Activated CD4-positive, CD25-positive, alpha-beta regulatory T cell treated with anti-CD3 and anti-CD28 coated beads, Interleukin-2, amount 50 U/mL, for 24 hours (primary cell): Measurements from ENCODE around the gene ZNF638.

Experiments
- ATAC-seq, 2 donors: fragments of 150-1000 bp; cut with Tn5 transposase; one replicate each; pipeline ENCODE4 v1.10.0; 2021; ENCODE audit warnings: mild to moderate bottlenecking in 1 of 2, moderate library complexity in 1 of 2

ZNF638 gene

GRCh38 chr2:71333619-71334018, 2.0 kb downstream of the ZNF638 start:
- ATAC-seq = no peak

DNA sequence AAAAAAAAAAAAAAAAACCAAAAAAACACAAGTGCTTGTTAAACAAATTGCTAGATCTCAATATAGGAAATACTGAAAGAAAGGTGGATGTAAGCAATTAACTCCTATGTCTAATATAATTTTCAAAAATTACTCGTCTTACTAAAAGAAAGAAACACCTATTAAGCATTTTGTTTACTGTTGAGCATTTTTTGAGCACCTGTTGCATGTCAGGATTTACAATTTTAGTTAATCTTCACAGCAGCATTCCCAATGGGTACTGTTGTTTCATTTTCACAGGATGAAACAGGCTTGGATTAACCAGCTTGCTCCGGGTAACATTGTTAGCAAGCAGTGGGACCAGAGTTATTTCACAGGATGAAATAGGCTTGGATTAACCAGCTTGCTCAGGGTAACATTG, 4.8 kb downstream of the ZNF638 start:
- ATAC-seq = no peak

GRCh38 chr2:71336802-71337201, 5.2 kb downstream of the ZNF638 start:
- no peak for ATAC-seq

GRCh38 chr2:71337776-71338175, 6.2 kb downstream of the ZNF638 start:
- ATAC-seq = no peak

DNA sequence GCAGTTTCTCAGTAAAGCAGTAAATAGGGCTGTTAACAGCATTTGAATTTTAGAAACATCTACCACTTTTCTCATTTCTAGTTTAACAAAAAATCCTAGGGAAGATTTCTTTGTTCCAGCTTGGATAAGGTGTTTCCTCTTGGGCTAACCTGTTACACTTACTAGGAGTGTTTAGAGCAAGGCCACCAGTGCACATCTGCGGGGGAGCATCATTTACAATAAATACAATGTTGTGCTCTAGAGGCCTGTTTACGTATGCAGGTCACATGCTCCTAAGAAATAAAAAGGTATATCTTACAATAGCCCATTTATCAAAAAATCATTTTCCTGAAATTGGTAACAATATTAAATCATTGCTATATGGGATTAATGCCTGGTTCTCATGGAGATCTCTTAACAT, 8.1 kb downstream of the ZNF638 start:
- no peak for ATAC-seq

- ATAC-seq = no peak
Observed at GRCh38 chr2:71340176-71340575, 8.6 kb downstream of the ZNF638 start.

DNA sequence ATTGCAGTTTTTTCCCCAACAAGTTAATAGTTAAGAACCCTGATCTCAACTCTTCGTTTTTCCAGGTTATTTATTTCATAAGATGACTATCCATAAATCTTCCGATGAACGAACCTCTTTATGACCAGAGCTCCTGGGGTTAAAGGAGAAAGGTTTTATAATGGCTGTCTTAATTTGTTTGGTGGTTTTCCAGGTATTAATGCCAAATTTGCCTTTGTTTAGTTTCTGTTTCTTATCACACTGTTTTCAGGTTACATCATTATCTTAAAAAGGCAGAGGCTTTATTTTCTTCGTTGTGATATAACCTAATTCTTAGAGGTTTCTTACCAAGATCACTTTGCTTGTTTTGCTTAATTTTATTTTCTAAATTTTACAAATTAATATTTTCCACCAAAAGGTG, 10.1 kb downstream of the ZNF638 start:
- no peak for ATAC-seq

- ATAC-seq = no peak
Observed at GRCh38 chr2:71346065-71346464, 14.5 kb downstream of the ZNF638 start.

- ATAC-seq = no peak
Observed at GRCh38 chr2:71347517-71347916, 15.9 kb downstream of the ZNF638 start.

DNA sequence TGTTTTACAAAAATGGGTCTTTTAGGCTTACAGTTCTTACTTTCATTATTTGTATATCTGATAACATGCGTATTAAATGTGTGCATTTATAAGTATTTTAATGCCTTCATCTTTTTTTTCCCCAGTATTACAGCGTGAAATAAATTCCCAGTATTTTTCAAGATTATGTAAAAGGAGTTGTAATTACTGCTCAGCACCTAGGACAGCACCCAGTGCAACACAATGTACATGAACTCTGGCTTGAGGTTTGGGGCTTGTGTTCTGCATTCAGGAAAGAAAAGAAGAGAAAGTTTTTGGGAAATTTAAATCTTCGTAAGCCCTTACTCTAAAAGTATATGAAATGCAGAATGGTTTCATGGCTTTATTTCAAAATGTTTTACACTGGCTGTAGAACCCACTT, 16.7 kb downstream of the ZNF638 start:
- no peak for ATAC-seq

DNA sequence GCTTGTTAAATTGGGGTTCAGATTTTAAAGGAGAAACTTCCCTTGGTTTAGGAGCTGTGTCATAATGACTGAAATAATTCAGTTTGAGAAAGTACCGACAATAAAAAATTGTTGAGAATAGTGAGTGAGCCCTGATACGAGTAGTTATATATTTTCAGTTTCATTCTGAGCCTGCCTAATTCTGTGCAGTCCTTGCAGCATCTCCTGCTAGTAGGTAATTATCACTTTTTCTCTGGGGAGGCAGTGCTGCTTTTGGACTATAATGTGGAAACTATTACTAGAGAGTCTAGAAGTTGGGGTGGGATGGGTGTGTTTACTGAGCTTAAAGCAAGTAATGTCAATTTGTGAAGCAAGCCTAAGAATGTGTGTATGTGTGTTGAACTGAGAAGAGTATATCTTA, 21.7 kb downstream of the ZNF638 start:
- peak; percentile 95 to 97 for ATAC-seq

DNA sequence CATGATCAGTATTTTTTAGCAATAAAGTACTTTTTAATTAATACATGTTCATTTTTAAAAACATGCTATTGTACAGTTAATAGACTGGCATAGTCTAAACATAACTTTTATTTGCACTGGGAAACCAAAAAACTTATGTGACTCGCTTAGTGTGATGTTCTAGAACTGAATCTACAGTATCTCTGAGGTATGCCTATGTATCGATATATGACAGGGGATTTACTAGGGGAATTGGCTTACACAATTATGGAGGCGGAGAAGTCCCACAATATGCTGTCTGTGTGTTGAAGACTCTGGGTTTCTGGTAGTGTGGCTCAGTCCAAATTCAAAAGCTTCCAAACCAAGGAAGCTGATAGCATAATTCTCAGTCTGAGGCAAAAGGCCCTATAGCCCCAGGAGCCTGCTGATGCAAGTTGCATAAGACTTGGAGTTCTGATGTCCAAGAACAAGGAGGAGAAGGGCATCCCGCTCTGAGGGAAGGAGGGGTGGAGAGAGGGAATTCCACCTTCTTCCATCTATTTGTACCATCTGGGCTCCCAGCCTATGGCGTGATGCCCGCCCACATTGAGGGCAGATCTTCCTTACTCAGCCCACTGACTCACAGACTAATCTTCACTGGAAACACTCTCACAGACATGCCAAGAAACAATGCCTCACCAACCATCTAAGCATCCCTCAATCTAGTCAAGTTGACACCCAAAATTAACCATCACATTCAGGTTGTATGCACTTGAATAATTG, 27.5 kb downstream of the ZNF638 start:
- peak; percentile 67 to 84 for ATAC-seq

GRCh38 chr2:71360434-71360975, 28.9 kb downstream of the ZNF638 start:
- ATAC-seq = no peak

DNA sequence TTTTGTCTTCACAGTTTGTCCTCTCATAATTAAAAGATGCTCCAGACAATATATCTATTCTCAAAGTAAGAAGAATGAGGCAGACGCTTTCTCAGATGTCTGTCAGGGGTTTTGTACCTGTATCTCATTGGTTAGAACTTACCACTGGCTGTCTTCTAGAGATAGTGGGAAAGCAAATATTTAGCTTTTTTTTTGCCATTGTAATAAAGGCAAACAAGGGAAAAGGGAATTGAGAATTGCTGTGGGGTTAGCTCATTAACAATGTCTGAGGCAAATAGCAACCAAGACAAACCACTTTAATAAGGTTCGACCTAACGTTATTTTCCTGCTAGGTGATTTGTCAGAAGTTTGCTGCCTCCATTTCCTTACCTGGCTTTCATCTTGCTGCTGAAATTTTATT, 30.0 kb downstream of the ZNF638 start:
- ATAC-seq = no peak

GRCh38 chr2:71362447-71362846, 30.9 kb downstream of the ZNF638 start:
- no peak for ATAC-seq

DNA sequence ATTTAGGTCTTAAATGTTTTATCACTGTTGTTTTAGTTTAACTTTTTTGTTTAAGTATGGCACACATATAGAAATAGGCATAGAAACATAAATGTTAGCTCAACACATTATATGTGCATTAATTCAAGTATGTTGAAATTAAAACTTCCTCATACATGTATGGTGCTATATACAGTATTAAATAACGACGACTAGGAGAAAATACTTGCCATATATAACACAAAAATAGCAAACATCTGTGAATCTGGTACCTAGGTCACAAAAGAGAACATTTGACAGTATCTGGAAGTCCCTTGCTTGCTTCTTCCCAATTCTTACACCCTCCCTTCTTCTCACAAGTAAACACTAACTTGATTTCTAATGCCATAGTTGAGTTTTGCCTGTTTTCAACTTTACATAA, 38.4 kb downstream of the ZNF638 start:
- no peak for ATAC-seq

- no peak for ATAC-seq
Observed at GRCh38 chr2:71372042-71372441, 40.5 kb downstream of the ZNF638 start.

DNA sequence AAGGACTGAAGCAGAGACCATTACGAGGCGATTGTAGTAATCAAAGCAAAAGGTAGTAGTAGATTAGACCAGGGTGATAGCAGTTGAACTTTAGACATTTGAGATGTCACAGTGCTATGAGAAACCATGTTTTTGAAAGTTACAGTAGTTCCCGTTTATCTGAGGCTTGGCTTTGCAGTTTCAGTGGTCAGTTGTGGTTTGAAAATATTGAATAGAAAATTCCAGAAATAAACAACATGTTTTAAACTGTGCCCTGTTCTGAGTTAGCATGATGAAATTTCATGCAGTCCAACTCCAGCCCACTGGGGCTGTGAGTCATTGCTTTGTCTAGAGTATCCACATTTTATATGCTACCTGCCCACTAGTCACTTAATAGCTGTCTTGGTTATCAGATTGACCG, 47.5 kb downstream of the ZNF638 start:
- ATAC-seq = no peak

- ATAC-seq = no peak
Observed at GRCh38 chr2:71380665-71381064, 49.1 kb downstream of the ZNF638 start.

- no peak for ATAC-seq
Observed at GRCh38 chr2:71385012-71385411, 53.4 kb downstream of the ZNF638 start.

GRCh38 chr2:71388214-71388613, 56.6 kb downstream of the ZNF638 start:
- ATAC-seq = no peak

DNA sequence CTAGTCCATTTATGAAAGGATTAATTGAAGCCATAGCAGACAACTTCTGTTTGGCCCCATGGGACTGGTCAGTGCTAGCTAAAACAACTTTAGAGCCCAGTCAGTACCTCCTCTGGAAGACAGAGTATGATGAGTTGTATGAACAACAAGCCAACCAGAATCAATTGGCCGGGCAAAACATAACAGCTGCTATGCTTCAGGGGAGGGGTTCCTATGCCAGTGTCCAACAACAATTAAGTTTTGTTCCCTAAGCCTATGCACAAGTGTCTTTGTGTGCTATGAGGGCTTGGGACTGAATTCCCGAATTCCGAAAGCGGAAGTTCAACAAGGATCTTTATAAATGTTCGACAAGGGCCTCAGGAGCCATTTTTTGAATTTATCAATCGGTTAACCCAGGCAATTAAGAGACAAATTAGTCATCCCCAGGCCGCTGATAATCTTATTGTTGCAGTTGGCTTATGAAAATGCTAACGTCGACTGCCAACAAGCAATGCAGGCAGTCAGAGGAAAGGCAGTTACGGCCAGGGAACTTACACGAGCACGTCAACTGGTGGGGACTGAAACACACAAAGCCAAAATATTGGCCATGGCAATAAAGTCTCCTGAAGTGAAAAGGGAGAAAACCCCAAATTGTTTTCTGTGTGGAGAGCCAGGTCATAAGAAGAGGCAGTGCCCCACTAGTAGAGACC, 57.9 kb downstream of the ZNF638 start:
- ATAC-seq = no peak

- no peak for ATAC-seq
Observed at GRCh38 chr2:71393216-71393615, 61.6 kb downstream of the ZNF638 start.

GRCh38 chr2:71395471-71395870, 63.9 kb downstream of the ZNF638 start:
- ATAC-seq = no peak
